ENCODE measurements around the gene KLHL3. TPM values are rescaled to one million over a fixed set of nuclear protein-coding genes. Genes with fewer than 3 reads are reported as not detected.

The KLHL3 gene
- total RNA-seq, 1 donor from 2014 or later, result 6.7 TPM

DNA sequence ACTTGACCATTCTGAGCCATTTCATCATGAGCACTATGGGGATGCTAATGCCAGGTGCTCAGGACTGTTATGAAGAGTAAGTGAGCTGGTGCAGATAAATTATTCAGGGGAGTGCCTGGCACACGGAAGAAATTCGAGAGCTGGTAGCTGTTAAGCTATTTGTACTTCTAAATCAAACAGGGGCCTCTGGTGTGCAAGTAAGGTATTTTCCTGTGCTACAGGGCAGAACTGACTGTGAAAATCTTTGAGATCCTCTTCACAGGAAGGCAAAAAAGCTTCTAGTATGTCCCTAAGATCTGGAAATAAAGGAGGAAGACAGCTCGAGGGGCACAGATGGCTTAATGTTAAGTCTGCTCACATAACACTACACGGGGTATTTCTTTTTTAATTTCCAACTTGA, 130.5 kb downstream of the KLHL3 start:
- intact Hi-C loops (cut with DNase I), result no loop called here
- Histone ChIP-seq H3K27ac (no peak overlapping the region), H3K4me1 (no peaks in the 10 kb centered on the region), H3K27me3 (ENCODE audit: low read depth) (peaks cover 7% of the 10 kb centered on the region), H3K9me3 (no peaks in the 10 kb centered on the region), H3K4me3 (no peak overlapping the region), H3K36me3 (no peaks in the 10 kb centered on the region)
- ATAC-seq, result no peak
- no peak for DNase-seq
- TF ChIP-seq CTCF (IDR thresholded peaks at IDR 0.05), result no peak

DNA sequence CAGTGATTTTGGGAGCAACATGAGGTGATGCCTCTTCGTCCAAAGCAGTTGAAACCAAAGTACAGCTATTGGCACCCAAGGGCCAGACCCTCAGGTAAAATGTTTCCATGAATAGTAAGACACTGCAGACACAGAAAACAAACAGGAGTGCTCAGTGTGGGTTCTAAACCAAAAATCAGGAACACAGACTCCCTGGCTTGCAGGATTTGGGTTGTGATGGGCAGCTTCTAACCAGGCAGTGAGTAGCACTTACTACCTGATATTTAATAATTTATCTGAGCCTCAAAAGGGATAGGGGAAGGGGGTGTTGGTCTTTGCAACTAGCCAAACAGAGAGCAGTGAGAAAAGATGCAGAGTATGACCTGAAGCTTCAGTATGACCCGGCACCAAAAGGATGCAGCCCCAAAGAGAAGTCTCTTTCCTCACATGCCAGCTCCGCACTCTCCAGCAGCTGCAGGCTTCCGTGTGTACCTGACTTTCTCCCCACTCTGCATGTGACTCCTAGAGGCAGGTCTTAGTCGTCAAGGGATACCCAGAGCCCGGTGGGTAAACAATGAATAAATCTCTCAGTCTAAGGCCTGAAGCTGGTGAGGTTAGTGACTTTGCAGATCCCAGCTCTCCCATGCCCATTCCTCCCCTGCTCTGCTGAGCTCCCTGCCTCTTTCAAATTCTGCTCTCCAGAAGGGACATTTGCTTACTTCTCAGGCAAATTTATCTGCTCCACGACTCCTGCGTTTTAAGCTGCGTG, 131.4 kb downstream of the KLHL3 start:
- peaks cover 7% of the 10 kb centered on the region for H3K27me3 ChIP-seq (ENCODE audit: low read depth)
- intact Hi-C loops (cut with DNase I), result no loop called here
- no peak for TF ChIP-seq CTCF (IDR thresholded peaks at IDR 0.05)
- peak in 1 of 2 donors; percentile 16 for ATAC-seq
- no peaks in the 10 kb centered on the region for H3K36me3 ChIP-seq
- no peaks in the 10 kb centered on the region for H3K9me3 ChIP-seq
- no peak for DNase-seq
- H3K4me1 ChIP-seq, result no peaks in the 10 kb centered on the region
- H3K4me3 ChIP-seq, result no peak overlapping the region
- no peak overlapping the region for H3K27ac ChIP-seq

GRCh38 chr5:137603891-137604290, 132.0 kb downstream of the KLHL3 start:
- Histone ChIP-seq H3K27ac (no peak overlapping the region), H3K4me1 (no peaks in the 10 kb centered on the region), H3K9me3 (no peaks in the 10 kb centered on the region), H3K4me3 (no peak overlapping the region), H3K36me3 (no peaks in the 10 kb centered on the region), H3K27me3 (ENCODE audit: low read depth) (peaks cover 7% of the 10 kb centered on the region)
- intact Hi-C loops (cut with DNase I), result no loop called here
- ATAC-seq (no peak), DNase-seq (no peak)
- no peak for TF ChIP-seq CTCF (IDR thresholded peaks at IDR 0.05)

GRCh38 chr5:137603356-137603755, 132.5 kb downstream of the KLHL3 start:
- H3K27ac ChIP-seq, result no peak overlapping the region
- no peak for ATAC-seq
- no peaks in the 10 kb centered on the region for H3K9me3 ChIP-seq
- H3K4me3 ChIP-seq, result no peak overlapping the region
- H3K27me3 ChIP-seq (ENCODE audit: low read depth), result peaks cover 8% of the 10 kb centered on the region
- DNase-seq, result no peak
- no peaks in the 10 kb centered on the region for H3K36me3 ChIP-seq
- no peaks in the 10 kb centered on the region for H3K4me1 ChIP-seq
- intact Hi-C loops (cut with DNase I), result no loop called here
- TF ChIP-seq CTCF (IDR thresholded peaks at IDR 0.05), result no peak

DNA sequence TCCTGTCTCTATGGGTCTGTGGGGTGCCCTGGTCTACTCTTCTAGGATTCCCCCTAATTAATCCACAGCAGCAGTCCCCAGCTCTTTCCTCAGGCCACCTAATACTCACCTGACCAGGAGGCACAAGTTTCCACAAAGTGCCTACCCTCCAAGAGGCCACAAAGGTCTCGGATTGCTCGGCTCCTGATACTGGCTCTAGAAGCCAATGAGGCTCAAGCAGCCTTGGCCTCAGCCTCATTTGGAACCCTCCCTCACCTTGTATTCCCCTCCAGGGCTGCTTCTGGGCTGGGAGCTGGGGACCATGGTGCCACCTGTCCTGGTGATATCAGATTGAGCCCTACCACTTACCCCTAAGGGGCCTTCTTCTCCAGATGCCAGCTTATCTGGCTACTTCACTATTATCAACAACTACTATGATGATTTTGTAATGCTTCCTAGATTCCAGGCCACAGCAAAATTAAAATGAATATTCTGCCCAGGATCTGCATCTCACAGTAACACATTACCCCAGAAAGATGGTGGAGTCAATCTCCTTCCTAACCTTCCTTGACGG, 133.1 kb downstream of the KLHL3 start:
- ATAC-seq, result no peak
- DNase-seq, result no peak
- TF ChIP-seq CTCF (IDR thresholded peaks at IDR 0.05), result no peak
- no peaks in the 10 kb centered on the region for H3K9me3 ChIP-seq
- no peak overlapping the region for H3K27ac ChIP-seq
- intact Hi-C loops (cut with DNase I), result no loop called here
- H3K27me3 ChIP-seq (ENCODE audit: low read depth), result peaks cover 8% of the 10 kb centered on the region
- no peaks in the 10 kb centered on the region for H3K36me3 ChIP-seq
- no peak overlapping the region for H3K4me3 ChIP-seq
- H3K4me1 ChIP-seq, result no peaks in the 10 kb centered on the region
